DND-41 (cell line): ENCODE results near the gene RBM20.

Experiments
- EZH2 ChIP-seq: IDR thresholded peaks from 3 replicates; pipeline ENCODE4 v1.6.1; 2012; ENCODE audit warnings: borderline replicate concordance, low read depth, mild to moderate bottlenecking, moderate library complexity, low read length, inconsistent platforms; ENCODE audit not compliant: severe bottlenecking
- TF ChIP-seq, protein P1 (sequence below): IDR thresholded peaks from 2 replicates; pipeline ENCODE4 v1.5.1; 2012; ENCODE audit warnings: borderline replicate concordance, low read length, moderate library complexity, mild to moderate bottlenecking; ENCODE audit not compliant: poor library complexity, severe bottlenecking; ENCODE audit errors: extremely low read depth

DNA sequence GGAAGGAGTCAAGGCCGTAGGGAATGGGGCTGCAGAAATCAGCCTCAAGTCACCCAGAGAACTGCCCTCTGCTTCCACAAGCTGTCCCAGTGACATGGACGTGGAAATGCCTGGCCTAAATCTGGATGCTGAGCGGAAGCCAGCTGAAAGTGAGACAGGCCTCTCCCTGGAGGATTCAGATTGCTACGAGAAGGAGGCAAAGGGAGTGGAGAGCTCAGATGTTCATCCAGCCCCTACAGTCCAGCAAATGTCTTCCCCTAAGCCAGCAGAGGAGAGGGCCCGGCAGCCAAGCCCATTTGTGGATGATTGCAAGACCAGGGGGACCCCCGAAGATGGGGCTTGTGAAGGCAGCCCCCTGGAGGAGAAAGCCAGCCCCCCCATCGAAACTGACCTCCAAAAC is 177.4 kb downstream of the RBM20 start:
- TF ChIP-seq, protein P1, sequence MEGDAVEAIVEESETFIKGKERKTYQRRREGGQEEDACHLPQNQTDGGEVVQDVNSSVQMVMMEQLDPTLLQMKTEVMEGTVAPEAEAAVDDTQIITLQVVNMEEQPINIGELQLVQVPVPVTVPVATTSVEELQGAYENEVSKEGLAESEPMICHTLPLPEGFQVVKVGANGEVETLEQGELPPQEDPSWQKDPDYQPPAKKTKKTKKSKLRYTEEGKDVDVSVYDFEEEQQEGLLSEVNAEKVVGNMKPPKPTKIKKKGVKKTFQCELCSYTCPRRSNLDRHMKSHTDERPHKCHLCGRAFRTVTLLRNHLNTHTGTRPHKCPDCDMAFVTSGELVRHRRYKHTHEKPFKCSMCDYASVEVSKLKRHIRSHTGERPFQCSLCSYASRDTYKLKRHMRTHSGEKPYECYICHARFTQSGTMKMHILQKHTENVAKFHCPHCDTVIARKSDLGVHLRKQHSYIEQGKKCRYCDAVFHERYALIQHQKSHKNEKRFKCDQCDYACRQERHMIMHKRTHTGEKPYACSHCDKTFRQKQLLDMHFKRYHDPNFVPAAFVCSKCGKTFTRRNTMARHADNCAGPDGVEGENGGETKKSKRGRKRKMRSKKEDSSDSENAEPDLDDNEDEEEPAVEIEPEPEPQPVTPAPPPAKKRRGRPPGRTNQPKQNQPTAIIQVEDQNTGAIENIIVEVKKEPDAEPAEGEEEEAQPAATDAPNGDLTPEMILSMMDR: no peak
- no peak for TF ChIP-seq EZH2
